ES-I3 (cell line): Measurements from ENCODE around the gene NACA2.
"Not testable (repeated sequence)": the region's sequence is repeated elsewhere in the genome, so short reads cannot be mapped to it uniquely, and the experiment has no call there.

Source experiments
- H3K36me3 ChIP-seq: 2 replicates; pipeline ENCODE4 v1.6.1; 2013; ENCODE audit warnings: mild to moderate bottlenecking, low read length, control low read depth, moderate library complexity; ENCODE audit not compliant: insufficient read depth
- H3K4me1 ChIP-seq: 2 replicates; pipeline ENCODE4 v1.6.1; 2013; ENCODE audit warnings: mild to moderate bottlenecking, control low read depth, low read length; ENCODE audit not compliant: insufficient read depth
- H3K9ac ChIP-seq: 2 replicates; pipeline ENCODE4 v1.6.1; 2013; ENCODE audit warnings: low read depth, mild to moderate bottlenecking, low read length, moderate library complexity
- H3K9me3 ChIP-seq: 2 replicates; pipeline ENCODE4 v1.6.1; 2013; ENCODE audit warnings: mild to moderate bottlenecking, low read length, moderate library complexity; ENCODE audit not compliant: control insufficient read depth, insufficient read depth

NACA2 gene

GRCh38 chr17:61562287-61562686 is 28.7 kb downstream of the NACA2 start:
- Histone ChIP-seq H3K9me3 (no peaks in the 10 kb centered on the region), H3K36me3 (no peaks in the 10 kb centered on the region), H3K4me1 (no peaks in the 10 kb centered on the region), H3K9ac (no peak overlapping the region)

- no peaks in the 10 kb centered on the region for H3K9me3 ChIP-seq
- H3K9ac ChIP-seq = no peak overlapping the region
- no peaks in the 10 kb centered on the region for H3K4me1 ChIP-seq
- no peaks in the 10 kb centered on the region for H3K36me3 ChIP-seq
Observed at GRCh38 chr17:61561354-61561753, 29.7 kb downstream of the NACA2 start.

GRCh38 chr17:61560071-61560470 is 30.9 kb downstream of the NACA2 start:
- Histone ChIP-seq H3K9me3 (no peaks in the 10 kb centered on the region), H3K36me3 (no peaks in the 10 kb centered on the region), H3K4me1 (no peaks in the 10 kb centered on the region), H3K9ac (no peak overlapping the region)

DNA sequence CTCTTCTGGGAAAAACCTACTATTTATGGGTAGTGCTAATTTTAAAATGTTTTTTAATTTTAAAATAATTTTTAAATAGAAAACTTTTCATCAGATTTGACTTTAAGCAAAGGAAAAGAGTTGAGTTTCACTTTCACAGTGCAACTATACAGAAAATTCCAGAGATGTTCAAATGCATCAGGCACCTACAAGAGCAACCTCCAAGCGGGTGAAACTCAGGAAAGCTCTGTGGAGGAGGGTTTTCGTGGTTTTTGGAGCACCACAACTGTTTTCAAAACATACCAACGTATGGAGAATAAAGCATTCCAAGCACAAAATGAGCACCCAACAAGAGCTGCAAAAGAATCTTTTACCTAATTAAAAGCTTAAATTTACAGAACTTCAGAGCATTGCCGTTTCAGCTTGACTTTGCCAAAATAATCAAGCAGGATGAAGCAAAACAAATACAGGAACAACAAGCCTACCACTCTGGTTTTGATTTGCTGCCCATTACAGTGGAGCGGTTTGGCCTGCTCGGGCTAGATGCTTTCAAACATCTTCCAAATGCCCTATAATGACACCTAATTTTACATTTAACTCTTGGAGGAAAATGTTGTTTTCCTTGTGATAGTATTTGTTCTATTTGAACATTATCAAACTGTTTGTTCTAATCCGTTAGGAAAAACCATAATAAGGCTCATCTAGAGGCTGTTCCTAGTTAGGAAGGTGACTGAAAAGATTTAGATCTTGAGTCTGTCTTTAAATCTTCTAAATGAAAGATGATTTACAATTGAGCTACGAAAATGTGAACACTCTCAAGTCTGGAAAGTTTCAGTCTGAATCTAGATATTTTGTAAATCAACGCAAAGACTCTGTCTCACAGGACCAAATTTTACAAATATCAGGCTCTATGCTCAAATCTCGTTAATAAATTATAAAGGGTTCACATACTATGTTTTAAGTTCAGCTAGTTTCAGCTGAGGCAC is 34.5 kb downstream of the NACA2 start:
- H3K9me3 ChIP-seq = no peaks in the 10 kb centered on the region
- H3K4me1 ChIP-seq = no peaks in the 10 kb centered on the region
- no peak overlapping the region for H3K9ac ChIP-seq
- H3K36me3 ChIP-seq = no peaks in the 10 kb centered on the region

GRCh38 chr17:61555127-61555566 is 35.9 kb downstream of the NACA2 start:
- Histone ChIP-seq H3K9ac (no peak overlapping the region), H3K36me3 (no peaks in the 10 kb centered on the region), H3K9me3 (no peaks in the 10 kb centered on the region), H3K4me1 (no peaks in the 10 kb centered on the region)

DNA sequence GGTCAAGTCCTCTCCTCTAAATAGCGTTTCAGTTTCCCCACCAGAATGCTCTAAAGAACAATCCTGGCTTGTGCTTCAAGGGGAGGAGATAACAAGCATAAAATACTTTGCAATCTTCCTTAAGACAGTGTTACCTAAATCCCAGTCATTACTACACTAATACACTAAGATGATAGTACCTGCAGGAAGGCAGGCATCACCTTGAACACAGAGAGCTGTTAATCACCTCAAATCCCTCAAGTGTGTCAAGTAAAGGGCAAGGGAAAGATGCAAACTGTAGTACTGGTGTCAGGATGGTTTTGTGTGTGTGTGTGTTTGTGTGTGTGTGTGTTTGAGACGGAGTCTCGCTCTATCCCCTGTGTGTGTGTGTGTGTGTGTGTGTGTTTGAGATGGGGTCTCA is 36.8 kb downstream of the NACA2 start:
- no peaks in the 10 kb centered on the region for H3K4me1 ChIP-seq
- no peaks in the 10 kb centered on the region for H3K36me3 ChIP-seq
- H3K9ac ChIP-seq = no peak overlapping the region
- no peaks in the 10 kb centered on the region for H3K9me3 ChIP-seq

GRCh38 chr17:61552560-61552959 is 38.5 kb downstream of the NACA2 start:
- not testable (repeated sequence) for H3K4me1 ChIP-seq, H3K9ac ChIP-seq, H3K36me3 ChIP-seq, H3K9me3 ChIP-seq

- Histone ChIP-seq H3K4me1 (no peaks in the 10 kb centered on the region), H3K9ac (no peak overlapping the region), H3K9me3 (no peaks in the 10 kb centered on the region), H3K36me3 (no peaks in the 10 kb centered on the region)
Observed at GRCh38 chr17:61551255-61551742, 39.7 kb downstream of the NACA2 start.

DNA sequence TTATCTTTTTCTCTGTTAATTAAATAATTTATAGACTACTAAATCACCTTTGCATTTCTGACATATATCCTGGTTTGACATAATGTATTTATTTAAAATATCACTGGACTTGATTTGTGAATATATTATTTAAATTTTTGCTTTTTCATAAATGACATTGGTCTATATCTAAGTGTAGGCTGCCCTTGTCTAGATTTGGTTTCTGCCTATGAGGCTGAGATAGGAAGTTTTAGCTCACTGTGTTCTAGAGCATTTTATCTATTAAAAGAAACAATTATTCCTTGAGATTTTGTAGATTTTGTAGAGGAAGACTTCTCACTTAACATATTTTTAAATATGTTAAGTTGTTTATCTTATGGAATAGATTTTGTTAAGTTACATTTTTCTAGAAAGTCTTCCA is 43.9 kb downstream of the NACA2 start:
- Histone ChIP-seq H3K36me3 (no peaks in the 10 kb centered on the region), H3K9ac (no peak overlapping the region), H3K4me1 (no peaks in the 10 kb centered on the region), H3K9me3 (no peaks in the 10 kb centered on the region)

GRCh38 chr17:61545335-61545938 is 45.6 kb downstream of the NACA2 start:
- Histone ChIP-seq H3K9ac (no peak overlapping the region), H3K36me3 (no peaks in the 10 kb centered on the region), H3K4me1 (no peaks in the 10 kb centered on the region), H3K9me3 (peaks cover 5% of the 10 kb centered on the region; the same call in 1 of the 2 replicates)

DNA sequence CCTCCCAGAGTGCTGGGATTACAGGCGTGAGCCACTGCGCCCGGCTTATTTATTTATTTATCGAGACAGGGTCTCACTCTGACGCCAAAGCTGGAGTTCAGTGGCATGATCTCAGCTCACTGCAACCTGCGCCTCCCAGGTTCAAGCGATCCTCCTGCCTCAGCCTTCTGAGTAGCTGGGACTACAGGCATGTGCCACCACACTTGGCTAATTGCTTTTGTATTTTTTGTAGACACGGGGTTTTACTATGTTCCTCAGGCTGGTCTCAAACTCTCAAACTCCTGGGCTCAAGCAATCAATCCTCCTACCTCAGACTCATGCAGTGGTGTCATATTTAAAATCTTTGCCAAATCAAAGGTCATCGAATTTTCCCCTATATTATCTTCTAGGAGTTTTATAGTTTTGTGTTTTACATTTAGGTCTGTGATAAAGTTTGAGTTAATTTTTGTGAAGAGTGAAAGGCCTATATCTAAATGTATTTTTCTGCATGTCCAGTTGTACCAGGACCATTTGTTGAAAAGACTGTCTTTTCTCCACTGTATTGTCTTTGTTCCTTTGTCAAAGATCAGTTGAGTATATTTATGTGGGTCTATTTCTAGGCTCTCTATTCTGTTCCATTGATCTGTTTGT is 47.1 kb downstream of the NACA2 start:
- peaks cover 5% of the 10 kb centered on the region; the same call in 1 of the 2 replicates for H3K9me3 ChIP-seq
- no peak overlapping the region for H3K9ac ChIP-seq
- no peaks in the 10 kb centered on the region for H3K4me1 ChIP-seq
- no peaks in the 10 kb centered on the region for H3K36me3 ChIP-seq

- no peak overlapping the region for H3K9ac ChIP-seq
- H3K9me3 ChIP-seq = peaks cover 5% of the 10 kb centered on the region; the same call in 1 of the 2 replicates
- no peaks in the 10 kb centered on the region for H3K36me3 ChIP-seq
- no peaks in the 10 kb centered on the region for H3K4me1 ChIP-seq
Observed at GRCh38 chr17:61542027-61542426, 49.0 kb downstream of the NACA2 start.

DNA sequence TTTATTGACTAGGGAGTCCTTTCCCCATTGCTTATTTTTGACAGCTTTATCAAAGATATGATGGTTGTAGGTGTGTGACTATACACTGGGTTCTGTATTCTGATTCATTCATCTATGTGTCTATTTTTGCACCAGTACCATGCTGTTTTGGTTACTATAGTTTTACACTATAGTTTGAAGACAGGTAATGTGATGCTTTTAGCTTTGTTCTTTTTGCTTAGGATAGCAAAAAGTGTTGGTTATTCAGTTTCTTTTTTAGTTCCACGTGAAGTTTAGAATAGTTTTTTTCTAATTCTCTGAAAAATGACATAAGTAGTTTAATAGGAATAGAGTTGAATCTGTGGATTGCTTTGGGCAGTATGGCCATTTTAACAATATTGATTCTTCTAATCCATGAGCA is 50.1 kb downstream of the NACA2 start:
- Histone ChIP-seq H3K4me1 (no peaks in the 10 kb centered on the region), H3K9ac (no peak overlapping the region), H3K36me3 (no peaks in the 10 kb centered on the region), H3K9me3 (peaks cover 5% of the 10 kb centered on the region; the same call in 1 of the 2 replicates)
